Measurements from ENCODE around the gene COL8A2. TPM values are rescaled to one million over a fixed set of nuclear protein-coding genes. Genes with fewer than 3 reads are reported as not detected.
A peak's percentile ranks its signal among the peaks of the same experiment; 100 is the strongest.

Gene COL8A2
- total RNA-seq, 1 donor from 2014 or later, result 1.2 TPM

DNA sequence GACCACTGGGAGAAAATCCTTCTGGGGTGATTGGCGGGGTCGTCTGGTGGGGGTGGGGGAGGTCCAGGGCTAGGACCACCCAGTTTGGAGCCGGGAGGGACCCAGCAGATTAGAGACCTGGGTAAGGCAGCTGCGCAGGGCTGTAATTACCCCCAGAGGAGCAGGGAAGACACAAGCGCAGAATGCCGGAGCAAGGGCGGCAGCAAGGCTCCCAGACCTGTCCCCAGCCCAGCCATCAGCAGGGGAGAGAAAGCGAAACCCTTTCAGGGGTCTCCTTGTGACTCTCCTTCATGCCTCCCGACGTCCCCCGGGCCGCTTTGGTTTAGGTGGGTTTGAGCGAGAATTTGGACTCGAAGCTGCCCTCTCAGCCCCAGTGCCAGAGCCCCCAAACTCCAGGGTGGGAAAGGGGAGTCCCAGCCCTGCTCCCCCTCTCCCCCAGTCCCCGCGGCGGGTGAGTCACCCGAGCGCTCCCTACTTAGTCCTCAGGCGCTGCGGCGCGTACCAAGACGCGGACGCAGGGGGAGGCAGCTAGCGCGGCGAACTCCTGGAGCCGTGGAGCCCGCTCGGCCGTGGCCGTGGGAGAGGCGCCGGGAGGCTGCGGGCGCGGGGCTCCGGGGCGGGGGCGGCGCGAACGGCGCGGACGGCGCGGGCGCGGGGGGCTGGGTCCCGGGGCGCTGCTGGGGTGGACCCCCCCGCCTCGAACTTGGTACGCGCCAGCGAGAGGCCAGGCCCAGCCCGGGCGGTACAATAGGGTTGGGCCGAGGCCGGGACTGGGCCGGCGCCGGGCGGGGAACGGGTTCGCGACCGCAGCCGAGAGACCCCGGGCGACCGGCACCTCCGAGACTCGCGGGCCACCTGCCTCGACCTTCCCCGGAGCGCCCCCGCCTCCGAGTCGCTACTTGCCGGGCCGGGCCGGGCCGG, 30.6 kb upstream of the COL8A2 start, which contains the start of gene MAP7D1:
Gene MAP7D1, plus strand, starts transcription at position 753 of the 921 bp plus-strand sequence. CDS start 258 bp downstream, outside the sequence.
- Histone ChIP-seq H3K36me3 (peaks cover 5% of the 10 kb centered on the region), H3K27me3 (ENCODE audit: low read depth) (no peaks in the 10 kb centered on the region), H3K9me3 (replicated peaks) (no peaks in the 10 kb centered on the region), H3K4me3 (peak within 1 kb of the TSS; percentile 100), H3K4me1 (peaks cover 87% of the 10 kb centered on the region), H3K27ac (replicated peaks) (peak within 1 kb of the TSS; percentile 100)
- TF ChIP-seq, protein P1, sequence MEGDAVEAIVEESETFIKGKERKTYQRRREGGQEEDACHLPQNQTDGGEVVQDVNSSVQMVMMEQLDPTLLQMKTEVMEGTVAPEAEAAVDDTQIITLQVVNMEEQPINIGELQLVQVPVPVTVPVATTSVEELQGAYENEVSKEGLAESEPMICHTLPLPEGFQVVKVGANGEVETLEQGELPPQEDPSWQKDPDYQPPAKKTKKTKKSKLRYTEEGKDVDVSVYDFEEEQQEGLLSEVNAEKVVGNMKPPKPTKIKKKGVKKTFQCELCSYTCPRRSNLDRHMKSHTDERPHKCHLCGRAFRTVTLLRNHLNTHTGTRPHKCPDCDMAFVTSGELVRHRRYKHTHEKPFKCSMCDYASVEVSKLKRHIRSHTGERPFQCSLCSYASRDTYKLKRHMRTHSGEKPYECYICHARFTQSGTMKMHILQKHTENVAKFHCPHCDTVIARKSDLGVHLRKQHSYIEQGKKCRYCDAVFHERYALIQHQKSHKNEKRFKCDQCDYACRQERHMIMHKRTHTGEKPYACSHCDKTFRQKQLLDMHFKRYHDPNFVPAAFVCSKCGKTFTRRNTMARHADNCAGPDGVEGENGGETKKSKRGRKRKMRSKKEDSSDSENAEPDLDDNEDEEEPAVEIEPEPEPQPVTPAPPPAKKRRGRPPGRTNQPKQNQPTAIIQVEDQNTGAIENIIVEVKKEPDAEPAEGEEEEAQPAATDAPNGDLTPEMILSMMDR (IDR thresholded peaks at IDR 0.05; ENCODE audit: borderline replicate concordance), result no peak
- peak; percentile 90 for DNase-seq
- intact Hi-C loops (cut with micrococcal nuclease), result no loop called here

DNA sequence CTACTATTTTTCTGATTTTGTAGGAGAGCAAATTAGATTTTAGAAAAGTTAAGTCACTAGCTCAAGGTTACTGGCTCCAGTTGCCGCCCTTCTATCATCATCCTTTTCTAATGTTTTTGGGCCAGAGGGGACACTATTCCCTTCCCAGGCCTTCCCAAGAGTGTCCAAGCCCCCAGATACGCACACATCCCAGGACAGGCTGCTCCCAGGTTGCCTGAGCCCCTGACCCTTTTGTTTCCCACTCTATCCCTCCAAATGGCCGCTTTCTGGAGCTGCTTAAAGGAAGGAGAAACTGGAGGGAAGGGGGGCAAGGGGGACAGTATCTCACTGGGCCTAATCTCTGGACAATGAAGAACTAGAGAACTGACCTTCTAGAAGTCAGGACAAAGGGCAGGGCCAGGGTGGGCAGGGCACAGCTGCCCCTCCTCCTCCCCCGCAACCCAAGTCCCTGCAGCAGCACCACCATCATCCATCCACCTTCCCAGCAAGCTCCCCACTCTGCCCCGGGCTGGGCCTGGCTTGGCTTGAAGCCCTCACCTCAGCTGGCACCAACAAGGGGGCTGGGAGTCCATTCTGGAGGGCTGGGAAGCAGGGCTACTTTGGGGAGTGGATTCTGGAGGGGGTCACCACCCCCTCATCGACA, 29.9 kb upstream of the COL8A2 start:
- Histone ChIP-seq H3K9me3 (replicated peaks) (no peaks in the 10 kb centered on the region), H3K27me3 (ENCODE audit: low read depth) (no peaks in the 10 kb centered on the region), H3K4me1 (peaks cover 87% of the 10 kb centered on the region), H3K36me3 (peaks cover 5% of the 10 kb centered on the region), H3K27ac (replicated peaks) (peak overlapping the region; percentile 100), H3K4me3 (peak overlapping the region; percentile 100)
- intact Hi-C loops (cut with micrococcal nuclease), result no loop called here
- TF ChIP-seq, protein P1 (IDR thresholded peaks at IDR 0.05; ENCODE audit: borderline replicate concordance), result no peak
- peak; percentile 67 for DNase-seq

DNA sequence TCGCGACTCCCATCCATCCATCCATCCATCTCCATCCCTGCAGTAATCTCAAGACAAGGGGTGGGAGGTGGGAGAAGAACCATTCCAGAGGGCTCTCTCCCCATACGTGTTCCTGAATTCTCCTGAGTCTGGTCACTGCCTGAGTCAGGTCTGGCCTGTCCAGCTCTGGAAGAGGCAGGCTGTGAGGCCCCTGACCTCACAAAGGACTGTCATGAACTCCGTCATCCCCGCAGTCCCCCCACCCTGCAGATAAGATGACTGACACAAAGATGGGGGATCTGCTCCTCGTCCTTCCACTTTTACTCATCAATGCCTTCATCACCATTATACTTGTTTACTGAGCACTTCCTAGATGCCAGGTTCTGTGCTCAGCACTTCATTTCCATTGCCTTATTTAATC, 29.3 kb upstream of the COL8A2 start:
- H3K27ac ChIP-seq (replicated peaks), result peak overlapping the region; percentile 100
- H3K9me3 ChIP-seq (replicated peaks), result no peaks in the 10 kb centered on the region
- intact Hi-C loops (cut with micrococcal nuclease), result no loop called here
- TF ChIP-seq, protein P1 (IDR thresholded peaks at IDR 0.05; ENCODE audit: borderline replicate concordance), result no peak
- peaks cover 84% of the 10 kb centered on the region for H3K4me1 ChIP-seq
- H3K4me3 ChIP-seq, result no peak overlapping the region
- peaks cover 5% of the 10 kb centered on the region for H3K36me3 ChIP-seq
- H3K27me3 ChIP-seq (ENCODE audit: low read depth), result no peaks in the 10 kb centered on the region
- DNase-seq, result no peak

DNA sequence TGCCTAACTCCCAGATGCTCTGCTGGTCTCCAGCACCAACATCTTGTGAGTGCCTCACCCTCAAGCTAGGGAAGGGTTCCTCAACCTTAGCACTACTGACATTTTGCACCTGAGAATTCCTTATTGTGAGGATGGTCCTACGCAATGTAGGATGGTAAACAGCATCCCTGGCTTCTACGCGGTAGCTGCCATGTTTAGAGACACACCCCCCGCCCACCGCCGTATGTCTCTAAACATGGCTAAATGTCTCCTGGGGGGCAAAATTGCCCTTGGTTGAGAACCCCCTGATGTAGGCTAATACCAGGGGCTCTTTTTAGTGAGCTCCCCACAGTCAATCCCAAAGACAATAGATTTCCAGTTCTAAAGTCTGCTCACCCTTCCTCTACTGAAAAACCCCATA, 28.5 kb upstream of the COL8A2 start:
- peaks cover 84% of the 10 kb centered on the region for H3K4me1 ChIP-seq

DNA sequence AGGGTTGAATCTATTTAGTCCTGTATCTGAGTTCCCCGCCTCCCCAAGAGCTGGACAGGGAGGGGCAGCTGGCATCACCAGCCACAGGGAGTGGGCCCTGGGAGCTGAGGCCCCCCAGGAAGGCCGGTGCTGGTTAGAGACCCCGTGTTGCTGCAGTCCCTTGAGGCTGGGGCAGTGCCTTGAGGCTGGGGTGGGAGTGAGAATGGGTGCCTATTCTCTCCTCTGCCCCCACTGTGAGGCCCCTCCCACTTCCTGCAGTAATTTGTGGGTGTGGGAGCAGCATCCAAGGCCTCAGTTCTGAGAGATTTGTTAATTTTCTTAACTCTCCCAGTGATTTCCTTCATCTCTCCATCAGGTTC, 26.8 kb upstream of the COL8A2 start:
- TF ChIP-seq, protein P1 (IDR thresholded peaks at IDR 0.05; ENCODE audit: borderline replicate concordance), result no peak
- Histone ChIP-seq H3K36me3 (no peaks in the 10 kb centered on the region), H3K27me3 (ENCODE audit: low read depth) (no peaks in the 10 kb centered on the region), H3K4me1 (peaks cover 83% of the 10 kb centered on the region), H3K9me3 (replicated peaks) (no peaks in the 10 kb centered on the region), H3K4me3 (no peak overlapping the region), H3K27ac (replicated peaks) (peak overlapping the region; percentile 100)
- no peak for DNase-seq
- intact Hi-C loops (cut with micrococcal nuclease), result no loop called here

More for the DNA sequence above, 28.5 kb upstream of the COL8A2 start:
- Histone ChIP-seq H3K36me3 (peaks cover 5% of the 10 kb centered on the region), H3K9me3 (replicated peaks) (no peaks in the 10 kb centered on the region), H3K27me3 (ENCODE audit: low read depth) (no peaks in the 10 kb centered on the region), H3K27ac (replicated peaks) (peak overlapping the region; percentile 100), H3K4me3 (no peak overlapping the region)
- no peak for DNase-seq
- TF ChIP-seq, protein P1 (IDR thresholded peaks at IDR 0.05; ENCODE audit: borderline replicate concordance), result no peak
- intact Hi-C loops (cut with micrococcal nuclease), result no loop called here

Measured in left ventricle myocardium inferior (tissue), 1 donor.